Activated CD8-positive, alpha-beta T cell treated with anti-CD3 and anti-CD28 coated beads, Interleukin-2, amount 10 ng/mL, durations not matched to agents 7 days and 5 days (primary cell): ENCODE measurements around the gene SLC5A11. TPM values are rescaled to one million over a fixed set of nuclear protein-coding genes. Genes with fewer than 3 reads are reported as not detected.
"Not testable (repeated sequence)": the region's sequence is repeated elsewhere in the genome, so short reads cannot be mapped to it uniquely, and the experiment has no call there.

Experiments
- ATAC-seq: fragments of 150-1000 bp; cut with Tn5 transposase; one replicate; pipeline ENCODE4 v1.10.0; 2021; ENCODE audit warnings: moderate library complexity
- CTCF ChIA-PET: fragments of 350-600 bp; sonication (Branson Sonifier 250); formaldehyde crosslinking; loops from one replicate; lab custom pipeline; 2021; ENCODE audit warnings: antibody characterized with exemption; lab: Charles Lee
- POLR2A ChIA-PET: fragments of 350-600 bp; sonication (Branson Sonifier 250); formaldehyde crosslinking; loops from one replicate; lab custom pipeline; 2021; ENCODE audit warnings: antibody characterized with exemption; lab: Charles Lee
- DNase-seq: peaks from one replicate; pipeline ENCODE4 v3.0.0-alpha.2; 2020
- H3K27ac Mint-ChIP-seq: one replicate; pipeline ENCODE4 v1.8.0; 2021; ENCODE audit warnings: mild to moderate bottlenecking, mixed read lengths
- H3K27me3 Mint-ChIP-seq: one replicate; pipeline ENCODE4 v1.8.0; 2021; ENCODE audit warnings: low read depth, mixed read lengths
- H3K36me3 Mint-ChIP-seq: one replicate; pipeline ENCODE4 v1.8.0; 2021; ENCODE audit warnings: low read depth, mixed read lengths
- H3K4me1 Mint-ChIP-seq: one replicate; pipeline ENCODE4 v1.8.0; 2021; ENCODE audit warnings: low read depth, mixed read lengths
- H3K4me3 Mint-ChIP-seq: one replicate; pipeline ENCODE4 v1.8.0; 2021; ENCODE audit warnings: mild to moderate bottlenecking, mixed read lengths
- H3K9me3 Mint-ChIP-seq: one replicate; pipeline ENCODE4 v1.8.0; 2022; ENCODE audit warnings: mixed read lengths; ENCODE audit not compliant: insufficient read depth
- total RNA-seq, 2 experiments: library from RNA; stranded (reverse); gene quantifications; one replicate each; pipeline ENCODE4 v1.2.3, GENCODE V29; 2021

SLC5A11 gene
- total RNA-seq, 2 experiments from 2014 or later: 0.44 TPM; not detected in 1

DNA sequence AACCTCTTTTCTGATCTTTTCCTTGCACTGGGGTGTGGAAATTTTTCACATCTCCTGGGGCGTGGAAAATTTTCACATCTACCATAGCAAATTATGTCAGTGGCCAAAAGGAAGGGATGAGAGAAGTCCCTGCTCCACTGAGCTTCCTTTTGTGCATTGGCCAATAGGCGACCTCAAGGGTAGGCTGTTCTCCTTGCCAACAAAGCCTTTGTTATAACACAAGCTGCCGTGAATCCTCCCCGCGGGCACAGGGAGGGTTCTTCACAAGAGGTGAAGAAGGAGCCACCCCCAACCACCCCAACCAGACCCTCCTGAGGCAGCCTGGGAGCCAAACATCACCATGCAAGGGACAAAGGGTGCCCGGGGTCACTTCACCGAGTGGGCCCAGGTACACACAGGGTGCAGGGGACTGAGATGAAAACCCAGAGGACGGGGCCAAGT, 6.5 kb downstream of the SLC5A11 start:
- peaks cover 4% of the 10 kb centered on the region for H3K4me1 Mint-ChIP-seq
- H3K27me3 Mint-ChIP-seq: no peaks in the 10 kb centered on the region
- ATAC-seq (no peak), DNase-seq (no peak)
- no peaks in the 10 kb centered on the region for H3K9me3 Mint-ChIP-seq
- ChIA-PET CTCF (no interaction called here), POLR2A (no interaction called here)
- no peak overlapping the region for H3K27ac Mint-ChIP-seq
- H3K36me3 Mint-ChIP-seq: no peaks in the 10 kb centered on the region
- H3K4me3 Mint-ChIP-seq: no peak overlapping the region

DNA sequence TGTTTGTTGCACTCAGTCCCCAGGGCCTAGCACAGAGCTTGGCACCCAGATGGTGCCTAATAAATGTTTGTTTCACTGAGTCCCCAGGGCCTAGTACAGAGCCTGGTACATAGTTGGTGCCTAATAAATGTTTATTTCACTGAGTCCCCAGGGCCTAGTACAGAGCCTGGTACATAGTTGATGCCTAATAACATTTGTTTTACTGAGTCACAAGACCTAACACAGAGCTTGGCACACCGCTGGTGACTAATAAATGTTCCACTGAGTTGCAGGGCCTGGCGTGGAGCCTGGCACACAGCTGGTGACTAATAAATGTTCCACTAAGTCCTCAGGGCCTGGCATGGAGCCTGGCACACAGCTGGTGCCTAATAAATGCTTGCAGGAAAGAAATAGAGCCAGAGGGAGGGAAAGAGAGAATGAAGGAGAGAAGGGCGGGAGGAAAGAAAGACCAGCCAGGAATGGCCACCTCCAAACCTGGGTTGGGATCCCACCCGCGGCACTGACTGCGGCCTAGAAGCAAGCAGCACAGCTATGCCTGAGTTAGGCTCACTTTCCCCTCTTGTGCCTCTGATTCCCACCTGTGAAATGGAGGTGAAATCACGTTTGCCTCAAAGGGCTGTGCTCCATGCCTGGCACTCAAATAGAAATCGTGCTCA, 7.5 kb downstream of the SLC5A11 start:
- H3K4me3 Mint-ChIP-seq: no peak overlapping the region
- no peak for DNase-seq
- H3K4me1 Mint-ChIP-seq: peaks cover 4% of the 10 kb centered on the region
- no peak overlapping the region for H3K27ac Mint-ChIP-seq
- no peak for ATAC-seq
- no peaks in the 10 kb centered on the region for H3K9me3 Mint-ChIP-seq
- no peaks in the 10 kb centered on the region for H3K27me3 Mint-ChIP-seq
- H3K36me3 Mint-ChIP-seq: no peaks in the 10 kb centered on the region
- CTCF ChIA-PET: no interaction called here
- POLR2A ChIA-PET: no interaction called here

DNA sequence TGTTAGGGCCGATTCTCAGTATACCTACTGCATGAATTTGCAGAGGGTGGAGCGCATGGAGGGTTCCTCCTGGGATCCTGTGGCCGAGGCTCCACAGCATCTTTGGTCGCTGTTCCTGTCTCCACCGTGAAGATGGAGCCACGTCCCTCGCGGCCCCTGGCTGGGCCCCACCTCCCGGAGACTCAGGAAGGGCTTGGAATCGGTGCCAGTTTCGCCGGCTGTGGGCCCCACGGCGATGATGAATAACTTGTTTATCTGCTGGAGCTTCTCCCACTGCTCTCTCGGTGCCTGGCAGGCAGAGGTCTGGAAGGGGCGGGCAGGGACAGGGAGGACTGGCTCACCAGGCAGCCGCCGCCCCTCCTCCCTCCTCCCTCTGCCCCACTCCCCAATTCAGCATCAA, 8.1 kb downstream of the SLC5A11 start:
- Mint-ChIP-seq H3K27me3 (no peaks in the 10 kb centered on the region), H3K36me3 (no peaks in the 10 kb centered on the region), H3K9me3 (no peaks in the 10 kb centered on the region), H3K4me3 (no peak overlapping the region), H3K27ac (no peak overlapping the region), H3K4me1 (peaks cover 4% of the 10 kb centered on the region)
- ATAC-seq (no peak), DNase-seq (no peak)
- CTCF ChIA-PET: no interaction called here
- POLR2A ChIA-PET: no interaction called here

DNA sequence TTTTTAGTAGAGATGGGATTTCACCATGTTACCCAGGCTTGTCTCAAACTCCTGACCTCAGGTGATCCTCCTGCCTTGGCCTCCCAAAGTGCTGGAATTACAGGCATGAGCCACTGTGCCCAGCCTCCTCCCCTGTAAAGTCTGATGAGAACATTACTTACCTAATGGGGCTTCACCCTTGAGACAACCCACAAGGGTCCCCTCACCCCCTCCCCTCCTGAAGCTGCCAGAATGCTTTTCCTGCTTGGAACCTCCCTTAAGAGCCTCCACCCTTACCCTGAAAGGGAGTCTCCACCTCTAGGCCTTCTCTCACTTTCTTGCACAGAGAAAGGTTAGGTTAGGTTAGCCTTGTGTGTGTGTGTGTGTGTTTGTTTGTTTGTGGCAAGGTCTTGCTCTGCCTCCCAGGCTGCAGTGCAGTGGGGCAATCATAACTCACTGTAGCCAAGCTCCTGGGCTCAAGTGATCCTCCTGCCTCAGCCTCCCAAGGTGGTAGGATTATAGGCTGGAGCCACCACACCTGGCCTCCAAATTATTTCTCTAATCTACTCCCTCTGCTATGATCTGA, 8.9 kb downstream of the SLC5A11 start:
- no peaks in the 10 kb centered on the region for H3K27me3 Mint-ChIP-seq
- ChIA-PET CTCF (no interaction called here), POLR2A (no interaction called here)
- no peaks in the 10 kb centered on the region for H3K9me3 Mint-ChIP-seq
- DNase-seq: no peak
- no peaks in the 10 kb centered on the region for H3K36me3 Mint-ChIP-seq
- H3K27ac Mint-ChIP-seq: no peak overlapping the region
- peaks cover 4% of the 10 kb centered on the region for H3K4me1 Mint-ChIP-seq
- ATAC-seq: no peak
- H3K4me3 Mint-ChIP-seq: no peak overlapping the region

DNA sequence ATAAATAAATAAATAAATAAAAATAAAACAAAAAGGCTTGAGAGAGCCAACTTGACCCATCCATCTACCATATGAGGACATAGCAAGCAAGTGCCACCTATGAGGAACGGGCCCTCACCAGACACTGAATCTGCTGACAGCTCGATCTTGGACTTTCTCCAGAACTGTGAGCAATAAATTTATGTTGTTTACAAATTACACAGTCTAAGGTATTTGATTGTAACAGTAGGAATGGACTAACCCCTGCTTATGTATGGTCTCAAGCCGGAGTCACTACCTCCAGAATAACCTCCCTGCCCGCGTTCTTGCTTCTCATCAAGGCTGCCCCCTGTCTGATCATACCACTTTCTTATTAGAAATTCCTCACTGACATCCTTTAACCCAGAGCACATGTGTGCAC, 9.9 kb downstream of the SLC5A11 start:
- Mint-ChIP-seq H3K36me3 (no peaks in the 10 kb centered on the region), H3K4me1 (peaks cover 2% of the 10 kb centered on the region), H3K27me3 (no peaks in the 10 kb centered on the region), H3K9me3 (no peaks in the 10 kb centered on the region), H3K4me3 (no peak overlapping the region), H3K27ac (no peak overlapping the region)
- CTCF ChIA-PET: no interaction called here
- DNase-seq: no peak
- no peak for ATAC-seq
- POLR2A ChIA-PET: no interaction called here

DNA sequence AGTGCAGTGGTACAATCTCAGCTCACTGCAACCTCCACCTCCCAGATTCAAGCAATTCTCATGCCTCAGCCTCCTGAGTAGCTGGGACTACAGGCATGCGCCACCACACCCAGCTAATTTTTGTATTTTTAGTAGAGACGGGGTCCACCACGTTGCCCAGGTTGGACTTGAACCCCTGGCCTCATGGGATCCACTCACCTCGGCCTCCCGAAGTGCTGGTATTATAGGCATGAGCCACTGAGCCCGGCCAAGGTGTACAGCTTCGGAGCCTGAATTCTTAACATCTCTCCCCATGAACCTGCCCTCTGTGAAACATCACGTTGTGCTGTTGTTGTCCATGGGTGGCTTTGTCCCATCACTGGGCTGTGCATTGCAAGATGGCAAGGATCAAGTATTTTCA, 11.1 kb downstream of the SLC5A11 start:
- H3K9me3 Mint-ChIP-seq, H3K4me3 Mint-ChIP-seq, ATAC-seq, H3K27me3 Mint-ChIP-seq, H3K36me3 Mint-ChIP-seq, CTCF ChIA-PET, H3K27ac Mint-ChIP-seq, DNase-seq, H3K4me1 Mint-ChIP-seq, POLR2A ChIA-PET: not testable (repeated sequence)

DNA sequence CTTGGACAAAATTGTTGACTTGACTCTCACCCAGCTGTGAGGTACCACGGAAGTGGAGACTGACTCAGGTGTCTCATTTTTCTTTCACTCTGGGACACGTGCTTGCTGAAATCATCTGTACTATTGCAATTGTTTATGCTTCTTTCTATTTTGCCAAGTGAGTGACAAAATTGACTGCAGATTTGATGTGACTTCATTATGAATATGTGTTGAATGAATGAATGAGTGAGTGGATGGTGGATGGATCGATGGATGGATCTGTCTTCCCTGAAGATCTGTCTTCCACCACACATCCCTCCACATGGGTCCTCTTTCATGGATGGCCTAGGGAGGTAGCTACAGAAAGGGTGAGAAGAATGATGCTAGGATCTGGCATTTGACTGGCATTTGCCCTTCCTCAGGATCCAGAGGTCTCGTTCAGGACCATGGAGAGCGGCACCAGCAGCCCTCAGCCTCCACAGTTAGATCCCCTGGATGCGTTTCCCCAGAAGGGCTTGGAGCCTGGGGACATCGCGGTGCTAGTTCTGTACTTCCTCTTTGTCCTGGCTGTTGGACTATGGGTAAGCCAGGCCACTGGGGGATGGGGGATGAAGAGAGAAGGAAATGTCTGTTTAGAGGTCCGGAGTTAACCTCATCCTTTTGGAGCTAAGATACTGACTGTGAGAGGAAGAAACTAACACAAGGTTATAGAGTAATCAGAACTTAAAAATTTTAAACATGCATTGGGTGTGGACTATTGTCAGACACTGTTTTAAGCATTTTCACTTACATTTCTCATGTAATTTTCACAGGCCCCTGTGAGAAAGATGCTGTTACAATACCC, 12.7 kb downstream of the SLC5A11 start:
- Mint-ChIP-seq H3K4me3 (no peak overlapping the region), H3K4me1 (no peaks in the 10 kb centered on the region), H3K27me3 (no peaks in the 10 kb centered on the region), H3K9me3 (no peaks in the 10 kb centered on the region), H3K36me3 (no peaks in the 10 kb centered on the region), H3K27ac (no peak overlapping the region)
- ChIA-PET CTCF (no interaction called here), POLR2A (interaction anchor here (0.7 kb wide), 1 partner anchor 248 kb away, joined by 3 read pairs; no protein-coding TSS in a partner anchor)
- peak; percentile 36 for ATAC-seq
- DNase-seq: peak; percentile 70

DNA sequence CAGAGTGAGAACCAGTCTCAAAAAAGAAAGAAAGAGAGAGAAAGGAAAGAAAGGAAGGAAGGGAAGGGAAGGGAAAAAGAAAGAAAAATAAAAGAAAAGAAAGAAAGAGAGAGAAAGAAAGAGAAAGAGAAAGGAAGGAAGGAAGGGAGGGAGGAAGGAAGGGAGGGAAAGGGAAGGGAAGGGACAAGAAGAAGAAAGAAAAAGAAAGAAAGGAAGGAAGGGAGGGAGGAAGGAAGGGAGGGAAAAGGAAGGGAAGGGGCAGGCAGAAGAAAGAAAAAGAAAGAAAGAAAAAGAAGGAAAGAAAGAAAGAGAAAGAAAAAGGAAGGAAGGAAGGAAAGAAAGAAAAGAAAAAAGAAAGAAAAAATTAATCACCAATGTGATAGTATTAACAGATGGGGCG, 15.7 kb downstream of the SLC5A11 start:
- Mint-ChIP-seq H3K4me3 (no peak overlapping the region), H3K4me1 (no peaks in the 10 kb centered on the region), H3K36me3 (no peaks in the 10 kb centered on the region), H3K9me3 (peaks cover 6% of the 10 kb centered on the region), H3K27me3 (no peaks in the 10 kb centered on the region), H3K27ac (no peak overlapping the region)
- DNase-seq: no peak
- no peak for ATAC-seq
- ChIA-PET CTCF (no interaction called here), POLR2A (no interaction called here)

DNA sequence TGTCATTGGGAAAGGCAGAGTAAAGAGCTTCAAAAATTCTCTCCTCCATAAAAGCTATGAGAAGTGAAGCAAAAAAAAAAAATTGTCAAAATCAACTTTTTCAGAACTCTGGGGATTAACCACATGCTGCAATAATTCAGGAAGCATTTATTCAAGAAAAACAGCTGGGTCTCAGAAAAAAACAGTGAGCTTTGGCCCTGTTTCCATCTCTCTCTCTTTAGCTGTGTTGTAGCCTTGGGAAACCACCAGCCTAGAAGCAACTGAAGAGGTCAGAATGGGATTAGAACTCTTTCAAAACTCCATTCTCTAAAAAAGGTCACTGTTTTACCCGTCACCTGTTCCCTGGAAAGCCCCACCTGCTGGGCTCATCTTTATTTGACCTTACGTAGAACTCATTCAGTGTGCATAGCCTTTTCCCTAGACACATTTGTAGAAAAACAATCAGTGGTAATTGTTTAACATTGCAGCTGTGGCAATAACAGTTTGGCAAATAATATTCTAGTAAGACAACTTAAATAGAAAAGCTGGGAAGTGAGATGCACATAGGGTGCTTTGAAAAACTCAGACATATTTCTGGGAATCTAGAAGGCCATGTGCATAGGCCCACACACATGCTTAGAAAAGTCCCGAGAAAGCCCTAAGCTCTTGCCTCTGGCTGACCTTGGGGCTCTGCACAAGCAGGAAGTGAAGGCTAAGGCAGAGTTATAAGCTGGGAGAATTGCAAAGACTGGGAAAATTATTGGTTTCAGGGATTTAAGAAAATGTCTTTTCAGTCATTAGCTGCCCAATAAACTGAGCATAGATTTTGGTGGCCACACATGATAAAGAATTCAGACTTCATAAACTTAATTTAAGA, 18.0 kb downstream of the SLC5A11 start:
- ATAC-seq: no peak
- H3K27me3 Mint-ChIP-seq: no peaks in the 10 kb centered on the region
- peaks cover 6% of the 10 kb centered on the region for H3K9me3 Mint-ChIP-seq
- H3K27ac Mint-ChIP-seq: no peak overlapping the region
- DNase-seq: no peak
- no peaks in the 10 kb centered on the region for H3K36me3 Mint-ChIP-seq
- ChIA-PET CTCF (no interaction called here), POLR2A (no interaction called here)
- no peak overlapping the region for H3K4me3 Mint-ChIP-seq
- no peaks in the 10 kb centered on the region for H3K4me1 Mint-ChIP-seq

DNA sequence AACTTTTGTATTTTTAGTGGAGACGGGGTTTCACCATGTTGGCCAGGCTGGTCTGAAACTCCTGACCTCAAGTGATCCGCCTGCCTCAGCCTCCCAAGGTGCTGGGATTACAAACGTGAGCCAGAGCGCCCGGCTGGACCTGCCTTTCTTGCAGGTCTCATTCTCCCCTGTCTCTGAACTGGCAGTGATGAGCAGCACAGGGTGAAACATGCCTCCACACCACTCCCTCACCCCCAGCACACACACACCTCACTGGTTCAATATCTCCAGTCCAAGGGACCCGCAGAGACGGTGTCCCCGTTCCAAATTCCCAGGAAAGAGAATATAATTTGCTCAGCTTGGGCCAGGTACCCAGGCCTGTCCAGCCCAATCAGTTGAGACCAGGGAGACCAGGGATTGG, 23.3 kb downstream of the SLC5A11 start:
- Mint-ChIP-seq H3K27ac (no peak overlapping the region), H3K4me1 (no peaks in the 10 kb centered on the region), H3K27me3 (no peaks in the 10 kb centered on the region), H3K4me3 (no peak overlapping the region), H3K36me3 (no peaks in the 10 kb centered on the region), H3K9me3 (peaks cover 5% of the 10 kb centered on the region)
- no peak for DNase-seq
- no peak for ATAC-seq
- ChIA-PET CTCF (no interaction called here), POLR2A (no interaction called here)

DNA sequence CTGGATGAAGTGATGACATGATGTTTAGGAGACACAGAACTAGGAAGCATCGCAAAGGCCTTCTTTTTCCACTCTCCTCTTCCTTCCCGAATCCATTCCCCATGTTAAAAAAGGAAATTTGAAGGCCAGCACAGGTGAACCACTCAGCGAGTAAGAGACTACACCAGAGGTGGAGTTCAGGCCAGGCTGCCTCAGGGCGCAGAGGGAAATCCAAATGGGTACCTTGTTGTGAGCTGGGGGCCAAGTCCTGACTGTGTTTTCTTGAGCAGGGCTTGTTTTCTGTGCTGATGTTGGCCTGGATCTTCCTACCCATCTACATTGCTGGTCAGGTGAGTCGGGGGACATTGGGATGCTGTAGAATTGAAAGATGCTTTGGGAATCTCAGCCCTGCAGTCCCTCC, 26.1 kb downstream of the SLC5A11 start:
- H3K27me3 Mint-ChIP-seq: no peaks in the 10 kb centered on the region
- DNase-seq (no peak), ATAC-seq (no peak)
- H3K4me3 Mint-ChIP-seq: no peak overlapping the region
- CTCF ChIA-PET: no interaction called here
- no peaks in the 10 kb centered on the region for H3K9me3 Mint-ChIP-seq
- POLR2A ChIA-PET: interaction anchor here (0.5 kb wide), 1 partner anchor 1178 kb away, joined by 3 read pairs; no protein-coding TSS in a partner anchor
- H3K27ac Mint-ChIP-seq: no peak overlapping the region
- no peaks in the 10 kb centered on the region for H3K36me3 Mint-ChIP-seq
- H3K4me1 Mint-ChIP-seq: no peaks in the 10 kb centered on the region
